ENCODE results near the gene MRGPRF.

GRCh38 chr11:69060806-69061712, 48.0 kb upstream of the MRGPRF start:
- TF ChIP-seq BRCA1 (IDR thresholded peaks at IDR 0.05; ENCODE audit: low read depth, low read length) (no peak), CHD2 (IDR thresholded peaks at IDR 0.05; ENCODE audit: low read length) (no peak), EZH2 (IDR thresholded peaks at IDR 0.05; ENCODE audit: low read depth, low read length, severe bottlenecking) (no peak), HDAC6 (IDR thresholded peaks at IDR 0.05; ENCODE audit: low read depth, low read length) (no peak)

Data from H1 (cell line).